ENCODE data around the gene DBH.

DBH gene

GRCh38 chr9:133631111-133631510 lies 5.1 kb upstream of the DBH start:
- no peak for TF ChIP-seq SIN3A (IDR thresholded peaks at IDR 0.05; ENCODE audit: borderline replicate concordance, insufficient read depth, low read length)
- TF ChIP-seq POLR2AphosphoS5 (IDR thresholded peaks at IDR 0.05; ENCODE audit: low read depth, low read length), result no peak
- no peak for TF ChIP-seq FOXP2 (optimal IDR thresholded peaks at IDR 0.05; ENCODE audit: borderline replicate concordance, extremely low read depth, extremely low read length, insufficient read depth)
- TF ChIP-seq REST (IDR thresholded peaks at IDR 0.05; ENCODE audit: insufficient read depth in 1 of 2, low read depth in 2 of 2, low read length in 2 of 2), result no peak
- TF ChIP-seq TAF1 (IDR thresholded peaks at IDR 0.05; ENCODE audit: borderline replicate concordance, insufficient read depth, low read length), result no peak

GRCh38 chr9:133632806-133633680 lies 3.1 kb upstream of the DBH start:
- TF ChIP-seq SIN3A (IDR thresholded peaks at IDR 0.05; ENCODE audit: borderline replicate concordance, insufficient read depth, low read length) (no peak), TAF1 (IDR thresholded peaks at IDR 0.05; ENCODE audit: borderline replicate concordance, insufficient read depth, low read length) (no peak), FOXP2 (optimal IDR thresholded peaks at IDR 0.05; ENCODE audit: borderline replicate concordance, extremely low read depth, extremely low read length, insufficient read depth) (no peak), POLR2AphosphoS5 (IDR thresholded peaks at IDR 0.05; ENCODE audit: low read depth, low read length) (no peak), REST (IDR thresholded peaks at IDR 0.05; ENCODE audit: insufficient read depth in 1 of 2, low read depth in 2 of 2, low read length in 2 of 2) (no peak)

DNA sequence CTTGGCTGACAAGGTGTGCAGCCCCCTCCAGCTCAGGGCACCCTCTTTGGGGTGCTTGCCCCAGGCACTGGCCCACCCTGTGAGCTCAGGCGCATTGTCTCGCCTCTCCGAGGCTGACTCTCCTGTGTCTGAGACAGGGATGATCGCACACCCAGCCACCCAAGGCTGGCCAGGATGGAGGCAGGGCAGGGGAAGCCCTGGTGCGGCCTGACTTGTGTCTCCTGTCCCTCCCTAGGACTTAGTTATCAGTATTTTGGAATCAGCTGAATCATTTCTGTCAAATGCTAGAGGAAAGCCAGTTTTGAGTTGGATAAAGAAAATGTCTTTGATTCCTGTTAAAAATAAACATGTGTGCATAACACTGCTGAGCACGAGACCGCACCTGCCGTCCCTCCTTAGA lies 2.5 kb upstream of the DBH start:
- TF ChIP-seq POLR2AphosphoS5 (IDR thresholded peaks at IDR 0.05; ENCODE audit: low read depth, low read length) (no peak), SIN3A (IDR thresholded peaks at IDR 0.05; ENCODE audit: borderline replicate concordance, insufficient read depth, low read length) (no peak), FOXP2 (optimal IDR thresholded peaks at IDR 0.05; ENCODE audit: borderline replicate concordance, extremely low read depth, extremely low read length, insufficient read depth) (no peak), TAF1 (IDR thresholded peaks at IDR 0.05; ENCODE audit: borderline replicate concordance, insufficient read depth, low read length) (no peak), REST (IDR thresholded peaks at IDR 0.05; ENCODE audit: insufficient read depth in 1 of 2, low read depth in 2 of 2, low read length in 2 of 2) (no peak)

DNA sequence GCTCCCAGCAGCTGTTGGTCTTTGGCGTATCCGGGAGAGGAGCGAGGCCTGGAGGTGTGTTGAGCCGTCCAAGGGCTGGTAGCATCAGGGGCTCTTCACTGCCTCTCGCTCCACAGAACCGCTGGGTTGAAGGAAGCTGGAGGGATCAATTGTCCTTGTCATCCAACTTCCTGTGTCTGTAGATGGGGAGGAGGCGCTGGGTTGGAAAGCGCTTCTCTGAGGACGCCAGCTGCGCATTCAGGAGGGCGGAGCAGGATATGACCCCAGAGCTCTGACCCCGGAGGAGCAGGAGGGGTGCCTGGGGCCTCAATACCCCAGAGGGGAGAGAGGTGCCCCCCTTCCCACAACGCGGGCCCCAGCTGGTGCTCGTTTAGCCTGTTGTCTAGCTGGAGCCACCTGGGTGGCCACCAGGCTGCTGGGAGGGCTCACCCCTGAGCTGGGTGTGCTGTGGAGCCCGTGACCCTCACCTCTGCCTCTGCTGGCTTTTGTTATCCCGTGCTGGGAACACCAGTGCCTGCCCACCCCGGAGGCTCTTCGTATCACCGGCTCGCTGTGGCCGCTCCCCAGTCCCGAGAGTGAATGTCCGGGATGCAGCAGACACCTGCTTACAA lies 2.0 kb upstream of the DBH start:
- no peak for TF ChIP-seq TAF1 (IDR thresholded peaks at IDR 0.05; ENCODE audit: borderline replicate concordance, insufficient read depth, low read length)
- no peak for TF ChIP-seq REST (IDR thresholded peaks at IDR 0.05; ENCODE audit: insufficient read depth in 1 of 2, low read depth in 2 of 2, low read length in 2 of 2)
- no peak for TF ChIP-seq POLR2AphosphoS5 (IDR thresholded peaks at IDR 0.05; ENCODE audit: low read depth, low read length)
- no peak for TF ChIP-seq FOXP2 (optimal IDR thresholded peaks at IDR 0.05; ENCODE audit: borderline replicate concordance, extremely low read depth, extremely low read length, insufficient read depth)
- TF ChIP-seq SIN3A (IDR thresholded peaks at IDR 0.05; ENCODE audit: borderline replicate concordance, insufficient read depth, low read length), result no peak
